ENCODE results near the gene ADGRE2. TPM values are rescaled to one million over a fixed set of nuclear protein-coding genes. Genes with fewer than 3 reads are reported as not detected.

The ADGRE2 gene
- total RNA-seq, 4 donors from 2014 or later = 0.49 to 5.8 (median 4.0) TPM

DNA sequence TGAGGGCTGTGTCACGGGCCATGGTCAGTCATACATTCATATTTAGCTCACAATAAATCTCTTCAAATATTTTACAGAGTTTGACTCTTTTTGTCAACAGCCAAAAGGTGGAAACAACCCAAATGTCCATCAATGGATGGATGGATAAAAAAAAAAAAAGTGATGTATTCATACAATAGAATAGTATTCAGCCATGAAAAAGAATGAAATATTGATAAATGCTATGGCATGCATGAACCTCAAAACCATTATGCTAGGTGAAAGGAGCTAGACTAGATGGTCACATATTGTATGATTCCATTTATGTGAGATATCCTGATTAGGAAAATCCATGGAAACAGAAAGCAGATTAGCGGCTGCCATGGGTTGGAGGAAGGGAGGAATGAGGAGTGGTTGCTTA lies 16.2 kb downstream of the ADGRE2 start:
- no peak for DNase-seq
- TF ChIP-seq POLR2A (IDR thresholded peaks at IDR 0.05) (no peak), CTCF (IDR thresholded peaks at IDR 0.05) (no peak)
- Histone ChIP-seq H3K4me3 (no peak overlapping the region), H3K36me3 (no peaks in the 10 kb centered on the region), H3K27me3 (peaks cover 0 to 9% (median 0%) of the 10 kb centered on the region in 4 donors), H3K4me1 (peaks cover 0 to 6% (median 0%) of the 10 kb centered on the region in 3 donors), H3K27ac (no peak overlapping the region), H3K9me3 (no peaks in the 10 kb centered on the region)
- intact Hi-C loops (cut with DNase I) = no loop called here
- WGBS, 2 donors = 83 to 86% methylated on average over 2 of the region's 2 CpGs

GRCh38 chr19:14761607-14762006 lies 16.8 kb downstream of the ADGRE2 start:
- H3K27me3 ChIP-seq = peaks cover 0 to 9% (median 0%) of the 10 kb centered on the region in 4 donors
- H3K36me3 ChIP-seq = no peaks in the 10 kb centered on the region
- no peak for DNase-seq
- H3K27ac ChIP-seq = no peak overlapping the region
- intact Hi-C loops (cut with DNase I) = no loop called here
- no peak for TF ChIP-seq POLR2A (IDR thresholded peaks at IDR 0.05)
- no peak for TF ChIP-seq CTCF (IDR thresholded peaks at IDR 0.05)
- no peak overlapping the region for H3K4me3 ChIP-seq
- H3K9me3 ChIP-seq = no peaks in the 10 kb centered on the region
- WGBS, 2 donors = 35 to 50% methylated on average over 5 of the region's 5 CpGs
- H3K4me1 ChIP-seq = peaks cover 0 to 6% (median 0%) of the 10 kb centered on the region in 3 donors

- WGBS, 2 donors = 36 to 45% methylated on average over 16 of the region's 16 CpGs
- Histone ChIP-seq H3K27me3 (peaks cover 0 to 2% (median 0%) of the 10 kb centered on the region in 4 donors), H3K36me3 (no peaks in the 10 kb centered on the region), H3K27ac (no peak overlapping the region), H3K9me3 (no peaks in the 10 kb centered on the region), H3K4me3 (peak overlapping the region in 3 of 4 donors; percentile 16 to 24 (median 20)), H3K4me1 (peaks cover 0 to 6% (median 0%) of the 10 kb centered on the region in 3 donors)
- no peak for TF ChIP-seq CTCF (IDR thresholded peaks at IDR 0.05)
- no peak for TF ChIP-seq POLR2A (IDR thresholded peaks at IDR 0.05)
- intact Hi-C loops (cut with DNase I) = no loop called here
- DNase-seq = no peak
Observed at GRCh38 chr19:14758816-14759215, 19.5 kb downstream of the ADGRE2 start.

GRCh38 chr19:14748601-14749000 lies 29.8 kb downstream of the ADGRE2 start:
- no peaks in the 10 kb centered on the region for H3K9me3 ChIP-seq
- DNase-seq = no peak
- no peaks in the 10 kb centered on the region for H3K27me3 ChIP-seq
- no peaks in the 10 kb centered on the region for H3K4me1 ChIP-seq
- intact Hi-C loops (cut with DNase I) = no loop called here
- 60 to 70% methylated on average over 6 of the region's 6 CpGs for WGBS, 2 donors
- H3K36me3 ChIP-seq = peaks cover 0 to 2% (median 0%) of the 10 kb centered on the region in 3 donors
- H3K4me3 ChIP-seq = no peak overlapping the region
- no peak for TF ChIP-seq POLR2A (IDR thresholded peaks at IDR 0.05)
- no peak for TF ChIP-seq CTCF (IDR thresholded peaks at IDR 0.05)
- H3K27ac ChIP-seq = no peak overlapping the region

DNA sequence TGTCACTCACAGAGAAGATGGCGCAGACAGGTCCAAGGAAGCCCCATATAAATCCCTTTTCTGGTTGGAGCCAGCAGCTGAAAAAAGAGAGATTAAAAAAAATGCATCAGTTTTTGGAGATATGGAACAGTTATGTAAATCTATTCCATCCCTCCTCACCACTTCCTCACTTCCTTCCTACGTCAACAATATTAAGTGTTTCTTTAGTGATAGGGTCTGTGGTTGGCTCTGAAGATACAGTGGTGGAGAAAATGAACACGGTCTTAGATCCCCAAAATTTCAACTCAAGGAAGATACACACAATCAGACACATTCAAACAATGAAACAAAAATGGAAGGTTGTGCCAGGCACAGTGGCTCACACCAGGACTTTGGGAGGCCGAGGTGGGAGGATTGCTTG lies 31.5 kb downstream of the ADGRE2 start:
- intact Hi-C loops (cut with DNase I) = no loop called here
- 71 to 72% methylated on average over 4 of the region's 4 CpGs for WGBS, 2 donors
- TF ChIP-seq CTCF (IDR thresholded peaks at IDR 0.05) = no peak
- no peak for TF ChIP-seq POLR2A (IDR thresholded peaks at IDR 0.05)
- H3K27ac ChIP-seq = no peak overlapping the region
- no peaks in the 10 kb centered on the region for H3K27me3 ChIP-seq
- no peak for DNase-seq
- no peaks in the 10 kb centered on the region for H3K4me1 ChIP-seq
- peaks cover 0 to 9% (median 0%) of the 10 kb centered on the region in 3 donors for H3K36me3 ChIP-seq
- no peak overlapping the region for H3K4me3 ChIP-seq
- no peaks in the 10 kb centered on the region for H3K9me3 ChIP-seq

Measured in esophagus squamous epithelium (tissue), 5 donors.